ENCODE results near the gene PRKCQ.

The PRKCQ gene

GRCh38 chr10:6504296-6504695 is 75.8 kb downstream of the PRKCQ start:
- H3K9me2 ChIP-seq (replicated peaks; ENCODE audit: insufficient read depth, low read length) = no peaks in the 10 kb centered on the region
- H2AFZ ChIP-seq (ENCODE audit: low read depth, low read length, severe bottlenecking) = no peak overlapping the region
- H3K27ac ChIP-seq (ENCODE audit: low read depth, low read length) = no peak overlapping the region
- H3K4me2 ChIP-seq (ENCODE audit: low read depth, low read length, poor library complexity, severe bottlenecking) = no peak overlapping the region
- H3K27me3 ChIP-seq (ENCODE audit: low read length) = no peaks in the 10 kb centered on the region; the same call in 1 of the 2 replicates
- H3K36me3 ChIP-seq (ENCODE audit: low read length) = no peaks in the 10 kb centered on the region
- H4K20me1 ChIP-seq (ENCODE audit: low read depth, low read length) = no peaks in the 10 kb centered on the region
- H3K4me3 ChIP-seq (ENCODE audit: insufficient read depth, low read length, poor library complexity, severe bottlenecking) = no peak overlapping the region
- H3F3A ChIP-seq (ENCODE audit: insufficient read depth) = no peaks in the 10 kb centered on the region
- no peaks in the 10 kb centered on the region for H3K9me3 ChIP-seq (ENCODE audit: insufficient read depth, low read length)
- H3K9ac ChIP-seq (ENCODE audit: low read length) = no peak overlapping the region
- no peak for TF ChIP-seq EZH2phosphoT487 (conservative IDR thresholded peaks at IDR 0.05; ENCODE audit: low read length)
- TF ChIP-seq CTCF (IDR thresholded peaks at IDR 0.05; ENCODE audit: insufficient read depth, low read length, poor library complexity, severe bottlenecking) = no peak
- H3K79me2 ChIP-seq (ENCODE audit: insufficient read depth, low read length) = no peaks in the 10 kb centered on the region

DNA sequence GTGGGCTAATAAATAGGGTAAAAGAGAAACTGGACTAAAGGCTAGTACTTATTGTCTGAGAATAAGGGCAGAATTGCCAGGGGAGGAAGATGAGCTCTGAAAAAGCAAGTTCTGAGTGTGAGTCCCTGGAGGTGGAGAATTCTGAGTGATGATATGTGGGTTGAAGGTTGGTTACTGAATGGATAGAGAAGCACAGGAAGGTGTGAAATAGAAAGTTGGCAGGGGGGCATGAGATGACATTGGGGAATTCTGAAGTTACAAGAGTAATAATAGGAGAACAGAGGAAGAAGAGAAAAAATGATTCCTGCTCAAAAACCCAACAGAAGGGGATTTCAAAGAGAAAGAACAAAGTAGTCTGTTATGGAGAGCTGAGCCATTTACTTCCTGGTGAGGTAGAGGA is 76.9 kb downstream of the PRKCQ start:
- Histone ChIP-seq H3K79me2 (ENCODE audit: insufficient read depth, low read length) (no peaks in the 10 kb centered on the region), H3K27ac (ENCODE audit: low read depth, low read length) (no peak overlapping the region), H3K36me3 (ENCODE audit: low read length) (no peaks in the 10 kb centered on the region), H4K20me1 (ENCODE audit: low read depth, low read length) (no peaks in the 10 kb centered on the region), H3K4me2 (ENCODE audit: low read depth, low read length, poor library complexity, severe bottlenecking) (no peak overlapping the region), H3K27me3 (ENCODE audit: low read length) (no peaks in the 10 kb centered on the region; the same call in 1 of the 2 replicates), H3K4me3 (ENCODE audit: insufficient read depth, low read length, poor library complexity, severe bottlenecking) (no peak overlapping the region), H2AFZ (ENCODE audit: low read depth, low read length, severe bottlenecking) (no peak overlapping the region), H3K9ac (ENCODE audit: low read length) (no peak overlapping the region), H3K9me3 (ENCODE audit: insufficient read depth, low read length) (no peaks in the 10 kb centered on the region), H3F3A (ENCODE audit: insufficient read depth) (no peaks in the 10 kb centered on the region), H3K9me2 (replicated peaks; ENCODE audit: insufficient read depth, low read length) (no peaks in the 10 kb centered on the region)
- no peak for TF ChIP-seq EZH2phosphoT487 (conservative IDR thresholded peaks at IDR 0.05; ENCODE audit: low read length)
- TF ChIP-seq CTCF (IDR thresholded peaks at IDR 0.05; ENCODE audit: insufficient read depth, low read length, poor library complexity, severe bottlenecking) = no peak

DNA sequence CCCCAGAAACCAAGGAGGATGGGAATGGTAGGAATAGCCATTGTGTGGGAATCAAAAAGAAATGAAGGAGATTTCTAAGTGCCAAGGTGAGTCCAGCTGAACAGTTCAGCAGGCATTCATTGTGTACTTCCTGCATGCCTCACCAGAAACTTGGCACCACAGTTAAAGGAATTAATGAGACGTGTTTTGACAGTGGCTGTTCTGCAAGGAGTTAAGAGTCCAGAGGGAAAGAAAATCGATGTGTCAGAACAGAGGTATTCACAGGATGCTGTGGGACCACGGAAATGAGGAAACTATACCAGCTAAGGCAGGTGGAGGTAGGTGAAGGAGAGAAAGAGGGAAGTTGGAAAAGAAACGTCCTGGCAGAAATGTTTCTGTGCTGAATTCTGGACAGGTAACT is 78.1 kb downstream of the PRKCQ start:
- Histone ChIP-seq H2AFZ (ENCODE audit: low read depth, low read length, severe bottlenecking) (no peak overlapping the region), H3F3A (ENCODE audit: insufficient read depth) (no peaks in the 10 kb centered on the region), H3K27ac (ENCODE audit: low read depth, low read length) (no peak overlapping the region), H3K36me3 (ENCODE audit: low read length) (no peaks in the 10 kb centered on the region), H3K4me3 (ENCODE audit: insufficient read depth, low read length, poor library complexity, severe bottlenecking) (no peak overlapping the region), H3K27me3 (ENCODE audit: low read length) (no peaks in the 10 kb centered on the region; the same call in 1 of the 2 replicates), H3K9ac (ENCODE audit: low read length) (no peak overlapping the region), H3K79me2 (ENCODE audit: insufficient read depth, low read length) (no peaks in the 10 kb centered on the region), H3K4me2 (ENCODE audit: low read depth, low read length, poor library complexity, severe bottlenecking) (no peak overlapping the region), H4K20me1 (ENCODE audit: low read depth, low read length) (no peaks in the 10 kb centered on the region), H3K9me2 (replicated peaks; ENCODE audit: insufficient read depth, low read length) (no peaks in the 10 kb centered on the region), H3K9me3 (ENCODE audit: insufficient read depth, low read length) (no peaks in the 10 kb centered on the region)
- TF ChIP-seq CTCF (IDR thresholded peaks at IDR 0.05; ENCODE audit: insufficient read depth, low read length, poor library complexity, severe bottlenecking) (no peak), EZH2phosphoT487 (conservative IDR thresholded peaks at IDR 0.05; ENCODE audit: low read length) (no peak)
